H1 (cell line): ENCODE measurements around the gene GPR176. TPM values are rescaled to one million over a fixed set of nuclear protein-coding genes. Genes with fewer than 3 reads are reported as not detected.

ENCODE experiments used
- EGR1 ChIP-seq: IDR thresholded peaks from 2 replicates; pipeline ENCODE4 v1.6.1; 2011; ENCODE audit warnings: low read depth, low read length, borderline replicate concordance
- RBBP5 ChIP-seq: IDR thresholded peaks from 2 replicates; pipeline ENCODE4 v1.7.1; 2012; ENCODE audit warnings: low read depth, mild to moderate bottlenecking, inconsistent platforms, low read length, moderate library complexity, borderline replicate concordance
- RFX5 ChIP-seq: IDR thresholded peaks from 2 replicates; pipeline ENCODE4 v1.6.1; 2011; ENCODE audit warnings: low read depth, low read length, improper control_type of control experiment, borderline replicate concordance
- polyA plus RNA-seq, 7 experiments: library from polyadenylated mRNA; depleted of rRNA in 3 of 7; stranded (reverse) in 5 of 7; unstranded in 2 of 7; fragments of >200 nt in 5 of 7; fragments of 200-250 nt in 2 of 7; gene quantifications; 1 replicate in 5 of 7; 2 replicates in 1 of 7; 4 replicates in 1 of 7; pipeline versions ENCODE4 v1.2.1 to v1.2.3, GENCODE V29; 2011 to 2013; ENCODE audit warnings: missing spikeins in 2 of 7, mixed read lengths in 2 of 7
- total RNA-seq: library from RNA; stranded (reverse); fragmentation: NEBNext Ultra II Directional; extraction: Animal tissue kit (Norgen Biotek cat#: 25700); gene quantifications from 2 replicates; pipeline ENCODE4 v1.2.1, GENCODE V29; 2021

GPR176 gene
- total and polyA plus RNA-seq, 2 of the 8 experiments (the other 6 are each of a cell fraction or from before 2014, with no cell fraction given): 190 to 281 TPM

- TF ChIP-seq RFX5 (no peak), EGR1 (no peak), RBBP5 (no peak)
Measured at GRCh38 chr15:39898317-39898716, 21.7 kb downstream of the GPR176 start (continued).
